Activated naive CD4-positive, alpha-beta T cell treated with Interleukin-2 at 50 U/mL for 16 hours (primary cell): ENCODE results near the gene TOR1AIP2.
"Not testable (repeated sequence)": the region's sequence is repeated elsewhere in the genome, so short reads cannot be mapped to it uniquely, and the experiment has no call there.

ENCODE experiments used
- DNase-seq: peaks from one replicate; pipeline ENCODE4 v3.0.0-alpha.2; 2020

Gene TOR1AIP2

GRCh38 chr1:179804417-179804816, 73.2 kb downstream of the TOR1AIP2 start:
- DNase-seq, result not testable (repeated sequence)

- no peak for DNase-seq
Observed at GRCh38 chr1:179803918-179804317, 73.7 kb downstream of the TOR1AIP2 start.

- DNase-seq, result no peak
Observed at GRCh38 chr1:179803104-179803503, 74.5 kb downstream of the TOR1AIP2 start.

GRCh38 chr1:179800481-179800880, 77.1 kb downstream of the TOR1AIP2 start:
- no peak for DNase-seq

- no peak for DNase-seq
Observed at GRCh38 chr1:179798864-179799516, 78.6 kb downstream of the TOR1AIP2 start.

- DNase-seq, result no peak
Observed at GRCh38 chr1:179798213-179798863, 79.3 kb downstream of the TOR1AIP2 start.

- no peak for DNase-seq
Observed at GRCh38 chr1:179794669-179795068, 82.9 kb downstream of the TOR1AIP2 start.

DNA sequence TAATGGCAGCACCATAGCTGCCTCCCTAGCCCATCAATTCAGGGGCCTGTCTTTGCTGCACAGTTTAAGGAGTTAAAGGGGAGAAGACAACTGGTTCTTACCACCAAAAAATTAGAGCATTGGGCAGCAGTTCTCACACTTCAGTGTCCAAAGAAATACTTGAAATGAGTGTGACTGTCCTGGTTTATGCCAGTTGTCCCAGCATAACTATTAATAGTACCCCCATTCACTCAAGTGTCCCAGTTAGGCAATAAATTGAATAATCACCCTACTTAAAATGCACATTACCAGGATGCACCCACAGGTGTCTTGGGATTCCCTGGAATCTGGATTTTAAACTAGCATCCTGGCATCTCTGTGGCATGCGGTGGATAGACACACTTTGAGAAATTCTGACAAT, 83.5 kb downstream of the TOR1AIP2 start:
- DNase-seq, result no peak

GRCh38 chr1:179793281-179793680, 84.3 kb downstream of the TOR1AIP2 start:
- no peak for DNase-seq
